ENCODE data around the gene MAU2.

The MAU2 gene

GRCh38 chr19:19308373-19308772, 12.3 kb upstream of the MAU2 start:
- no peak for DNase-seq (ENCODE audit: low spot score)

- no peak for DNase-seq (ENCODE audit: low spot score)
Observed at GRCh38 chr19:19315444-19315843, 5.2 kb upstream of the MAU2 start.

- DNase-seq (ENCODE audit: low spot score), result no peak
Observed at GRCh38 chr19:19316082-19316481, 4.5 kb upstream of the MAU2 start.

- no peak for DNase-seq (ENCODE audit: low spot score)
Observed at GRCh38 chr19:19319732-19320360, 783 bp upstream of the MAU2 start.

- no peak for DNase-seq (ENCODE audit: low spot score)
Observed at GRCh38 chr19:19321141-19321577, 530 bp downstream of the MAU2 start.

GRCh38 chr19:19324059-19324770, 3.6 kb downstream of the MAU2 start:
- DNase-seq (ENCODE audit: low spot score), result no peak

GRCh38 chr19:19327672-19328071, 7.0 kb downstream of the MAU2 start:
- DNase-seq (ENCODE audit: low spot score), result no peak

- DNase-seq (ENCODE audit: low spot score), result peak; percentile 59
Observed at GRCh38 chr19:19329126-19329525, 8.5 kb downstream of the MAU2 start.

GRCh38 chr19:19334063-19334988, 13.7 kb downstream of the MAU2 start:
- no peak for DNase-seq (ENCODE audit: low spot score)

- no peak for DNase-seq (ENCODE audit: low spot score)
Observed at GRCh38 chr19:19334989-19335344, 14.3 kb downstream of the MAU2 start.

GRCh38 chr19:19335408-19336158, 15.0 kb downstream of the MAU2 start:
- no peak for DNase-seq (ENCODE audit: low spot score)

GRCh38 chr19:19336597-19336996, 16.0 kb downstream of the MAU2 start:
- DNase-seq (ENCODE audit: low spot score), result no peak

- no peak for DNase-seq (ENCODE audit: low spot score)
Observed at GRCh38 chr19:19337120-19337519, 16.5 kb downstream of the MAU2 start.

- no peak for DNase-seq (ENCODE audit: low spot score)
Observed at GRCh38 chr19:19338082-19338481, 17.5 kb downstream of the MAU2 start.

GRCh38 chr19:19341026-19341425, 20.4 kb downstream of the MAU2 start:
- DNase-seq (ENCODE audit: low spot score), result no peak

- peak; percentile 63 for DNase-seq (ENCODE audit: low spot score)
Observed at GRCh38 chr19:19342086-19343015, 21.7 kb downstream of the MAU2 start.

GRCh38 chr19:19343016-19343362, 22.4 kb downstream of the MAU2 start:
- DNase-seq (ENCODE audit: low spot score), result no peak

- DNase-seq (ENCODE audit: low spot score), result no peak
Observed at GRCh38 chr19:19343762-19344161, 23.1 kb downstream of the MAU2 start.

GRCh38 chr19:19345232-19345631, 24.6 kb downstream of the MAU2 start:
- no peak for DNase-seq (ENCODE audit: low spot score)

- no peak for DNase-seq (ENCODE audit: low spot score)
Observed at GRCh38 chr19:19345970-19346369, 25.3 kb downstream of the MAU2 start.
